PFSK-1 (cell line): ENCODE data around the gene KRTAP1-4.

ENCODE experiments used
- FOXP2 ChIP-seq: optimal IDR thresholded peaks from 2 replicates; pipeline ENCODE3; 2011; ENCODE audit warnings: borderline replicate concordance, control low read depth, inconsistent platforms; ENCODE audit not compliant: insufficient read depth; ENCODE audit errors: extremely low read length, extremely low read depth
- POLR2AphosphoS5 ChIP-seq: IDR thresholded peaks from 2 replicates; pipeline ENCODE4 v1.6.1; 2012; ENCODE audit warnings: low read depth, mild to moderate bottlenecking, control low read depth, low read length, moderate library complexity
- REST ChIP-seq, 2 experiments: IDR thresholded peaks; 2 replicates each; pipeline versions ENCODE4 v1.6.1 to v1.8.0; 2011 to 2012; ENCODE audit warnings: low read depth in 2 of 2, low read length in 2 of 2, control low read depth in 1 of 2, inconsistent platforms in 1 of 2, mild to moderate bottlenecking in 1 of 2, moderate library complexity in 1 of 2; ENCODE audit not compliant: insufficient read depth in 1 of 2
- SIN3A ChIP-seq: IDR thresholded peaks from 2 replicates; pipeline ENCODE4 v1.6.1; 2012; ENCODE audit warnings: mild to moderate bottlenecking, low read length, moderate library complexity, borderline replicate concordance; ENCODE audit not compliant: insufficient read depth
- TAF1 ChIP-seq: IDR thresholded peaks from 2 replicates; pipeline ENCODE4 v1.6.1; 2012; ENCODE audit warnings: low read length, control low read depth, borderline replicate concordance; ENCODE audit not compliant: insufficient read depth

KRTAP1-4 gene

GRCh38 chr17:41020336-41020735 lies 9.7 kb downstream of the KRTAP1-4 start:
- TF ChIP-seq SIN3A = no peak
- TF ChIP-seq POLR2AphosphoS5 = no peak
- no peak for TF ChIP-seq TAF1
- no peak for TF ChIP-seq FOXP2

GRCh38 chr17:41019415-41019814 lies 10.6 kb downstream of the KRTAP1-4 start:
- TF ChIP-seq POLR2AphosphoS5 = no peak
- no peak for TF ChIP-seq TAF1
- TF ChIP-seq FOXP2 = no peak
- no peak for TF ChIP-seq REST (IDR thresholded peaks at IDR 0.05; ENCODE audit: insufficient read depth in 1 of 2, low read depth in 2 of 2, low read length in 2 of 2)
- TF ChIP-seq SIN3A = no peak

- no peak for TF ChIP-seq FOXP2
- TF ChIP-seq TAF1 = no peak
- no peak for TF ChIP-seq REST (IDR thresholded peaks at IDR 0.05; ENCODE audit: insufficient read depth in 1 of 2, low read depth in 2 of 2, low read length in 2 of 2)
- TF ChIP-seq POLR2AphosphoS5 = no peak
- TF ChIP-seq SIN3A = no peak
Measured at GRCh38 chr17:41018541-41018940, 11.5 kb downstream of the KRTAP1-4 start.

- TF ChIP-seq REST (IDR thresholded peaks at IDR 0.05; ENCODE audit: insufficient read depth in 1 of 2, low read depth in 2 of 2, low read length in 2 of 2) (no peak), POLR2AphosphoS5 (no peak), TAF1 (no peak), SIN3A (no peak), FOXP2 (no peak)
Measured at GRCh38 chr17:41016578-41017215, 13.3 kb downstream of the KRTAP1-4 start.

GRCh38 chr17:41015454-41015853 lies 14.5 kb downstream of the KRTAP1-4 start:
- no peak for TF ChIP-seq TAF1
- TF ChIP-seq POLR2AphosphoS5 = no peak
- no peak for TF ChIP-seq SIN3A
- no peak for TF ChIP-seq REST (IDR thresholded peaks at IDR 0.05; ENCODE audit: insufficient read depth in 1 of 2, low read depth in 2 of 2, low read length in 2 of 2)
- TF ChIP-seq FOXP2 = no peak
